ENCODE measurements around the gene WRNIP1. TPM values are rescaled to one million over a fixed set of nuclear protein-coding genes. Genes with fewer than 3 reads are reported as not detected.

WRNIP1 gene
- total and polyA plus RNA-seq, 2 of the 4 experiments (the other 2 are of a cell fraction): 43.7 to 47.1 TPM

DNA sequence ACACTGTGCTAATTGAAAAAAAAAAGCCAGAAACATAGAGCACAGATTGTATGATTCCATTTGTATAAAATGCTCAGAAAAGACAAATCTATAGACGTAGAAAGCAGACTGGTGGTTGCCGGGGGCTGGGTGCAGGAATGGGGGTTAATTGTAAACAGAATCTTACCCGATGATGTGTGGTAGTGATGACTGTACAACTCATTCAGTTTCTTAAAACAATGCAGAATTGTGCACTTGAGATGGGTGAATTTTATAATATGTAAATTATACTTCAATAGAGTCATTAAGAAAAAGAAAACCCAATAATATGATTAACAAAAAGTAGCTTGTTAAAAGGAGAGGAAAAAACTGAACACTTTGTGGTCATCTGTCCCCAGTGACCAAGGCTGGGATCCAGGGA, 10.8 kb upstream of the WRNIP1 start:
- H4K91ac ChIP-seq (ENCODE audit: insufficient read depth, low read depth, low read length): no peak overlapping the region
- no peak overlapping the region for H3K56ac ChIP-seq (ENCODE audit: extremely low read depth, insufficient read depth, low read length)
- TF ChIP-seq, protein P1, sequence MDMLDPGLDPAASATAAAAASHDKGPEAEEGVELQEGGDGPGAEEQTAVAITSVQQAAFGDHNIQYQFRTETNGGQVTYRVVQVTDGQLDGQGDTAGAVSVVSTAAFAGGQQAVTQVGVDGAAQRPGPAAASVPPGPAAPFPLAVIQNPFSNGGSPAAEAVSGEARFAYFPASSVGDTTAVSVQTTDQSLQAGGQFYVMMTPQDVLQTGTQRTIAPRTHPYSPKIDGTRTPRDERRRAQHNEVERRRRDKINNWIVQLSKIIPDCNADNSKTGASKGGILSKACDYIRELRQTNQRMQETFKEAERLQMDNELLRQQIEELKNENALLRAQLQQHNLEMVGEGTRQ (IDR thresholded peaks at IDR 0.05; ENCODE audit: low read depth, low read length): no peak
- TF ChIP-seq FOS (IDR thresholded peaks at IDR 0.05; ENCODE audit: low read depth, low read length) (no peak), BHLHE40 (IDR thresholded peaks at IDR 0.05; ENCODE audit: low read depth, low read length) (no peak), SMC3 (IDR thresholded peaks at IDR 0.05; ENCODE audit: low read depth, low read length) (no peak), RAD21 (IDR thresholded peaks at IDR 0.05; ENCODE audit: low read length) (no peak), MAZ (IDR thresholded peaks at IDR 0.05; ENCODE audit: borderline replicate concordance, low read depth, low read length) (no peak), RCOR1 (IDR thresholded peaks at IDR 0.05; ENCODE audit: insufficient replicate concordance, low read length) (no peak), NFE2L2 (IDR thresholded peaks at IDR 0.05; ENCODE audit: low read depth, low read length) (no peak), CHD1 (IDR thresholded peaks at IDR 0.05; ENCODE audit: low read depth, low read length) (no peak), MAFK (IDR thresholded peaks at IDR 0.05; ENCODE audit: low read depth, low read length) (no peak), MXI1 (IDR thresholded peaks at IDR 0.05; ENCODE audit: borderline replicate concordance, low read depth, low read length) (no peak), CEBPB (IDR thresholded peaks at IDR 0.05; ENCODE audit: low read depth, low read length) (no peak), POLR2A (IDR thresholded peaks at IDR 0.05; ENCODE audit: low read depth, low read length) (no peak), RFX5 (IDR thresholded peaks at IDR 0.05; ENCODE audit: low read depth, low read length) (no peak)
- TF ChIP-seq, protein P2, sequence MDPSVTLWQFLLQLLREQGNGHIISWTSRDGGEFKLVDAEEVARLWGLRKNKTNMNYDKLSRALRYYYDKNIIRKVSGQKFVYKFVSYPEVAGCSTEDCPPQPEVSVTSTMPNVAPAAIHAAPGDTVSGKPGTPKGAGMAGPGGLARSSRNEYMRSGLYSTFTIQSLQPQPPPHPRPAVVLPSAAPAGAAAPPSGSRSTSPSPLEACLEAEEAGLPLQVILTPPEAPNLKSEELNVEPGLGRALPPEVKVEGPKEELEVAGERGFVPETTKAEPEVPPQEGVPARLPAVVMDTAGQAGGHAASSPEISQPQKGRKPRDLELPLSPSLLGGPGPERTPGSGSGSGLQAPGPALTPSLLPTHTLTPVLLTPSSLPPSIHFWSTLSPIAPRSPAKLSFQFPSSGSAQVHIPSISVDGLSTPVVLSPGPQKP (IDR thresholded peaks at IDR 0.05; ENCODE audit: borderline replicate concordance, low read depth, low read length): no peak
- TF ChIP-seq, protein P3, sequence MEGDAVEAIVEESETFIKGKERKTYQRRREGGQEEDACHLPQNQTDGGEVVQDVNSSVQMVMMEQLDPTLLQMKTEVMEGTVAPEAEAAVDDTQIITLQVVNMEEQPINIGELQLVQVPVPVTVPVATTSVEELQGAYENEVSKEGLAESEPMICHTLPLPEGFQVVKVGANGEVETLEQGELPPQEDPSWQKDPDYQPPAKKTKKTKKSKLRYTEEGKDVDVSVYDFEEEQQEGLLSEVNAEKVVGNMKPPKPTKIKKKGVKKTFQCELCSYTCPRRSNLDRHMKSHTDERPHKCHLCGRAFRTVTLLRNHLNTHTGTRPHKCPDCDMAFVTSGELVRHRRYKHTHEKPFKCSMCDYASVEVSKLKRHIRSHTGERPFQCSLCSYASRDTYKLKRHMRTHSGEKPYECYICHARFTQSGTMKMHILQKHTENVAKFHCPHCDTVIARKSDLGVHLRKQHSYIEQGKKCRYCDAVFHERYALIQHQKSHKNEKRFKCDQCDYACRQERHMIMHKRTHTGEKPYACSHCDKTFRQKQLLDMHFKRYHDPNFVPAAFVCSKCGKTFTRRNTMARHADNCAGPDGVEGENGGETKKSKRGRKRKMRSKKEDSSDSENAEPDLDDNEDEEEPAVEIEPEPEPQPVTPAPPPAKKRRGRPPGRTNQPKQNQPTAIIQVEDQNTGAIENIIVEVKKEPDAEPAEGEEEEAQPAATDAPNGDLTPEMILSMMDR (conservative IDR thresholded peaks at IDR 0.05; ENCODE audit: low read depth, low read length): no peak
- no peak overlapping the region for H2AK9ac ChIP-seq (replicated peaks; ENCODE audit: low read depth, low read length, poor library complexity)
- WGBS, 2 experiments (ENCODE audit: extremely low coverage in 2 of 2, insufficient read length in 1 of 2): no CpG with 5 or more reads among the region's 3 CpGs
- no peaks in the 10 kb centered on the region; a peak in 1 of 4 replicates for H3K79me1 ChIP-seq (ENCODE audit: low read depth in 1 of 2, low read length in 2 of 2)
- H3K23ac ChIP-seq (ENCODE audit: low read depth, low read length): no peak overlapping the region
- intact Hi-C loops (cut with micrococcal nuclease) (no loop called here), dilution Hi-C loops (cut with HindIII; ENCODE audit: low sequenced_read_pairs, unreplicated experiment) (no loop called here), in situ Hi-C loops (cut with MboI; ENCODE audit: low sequenced_read_pairs) (loop anchor here (10.0 kb wide), 1 partner anchor 1160 kb away; no protein-coding TSS in a partner anchor)
- H3K4me2 ChIP-seq (ENCODE audit: low read depth, low read length): peak overlapping the region; percentile 32; the same call in 1 of the 2 replicates
- no peak overlapping the region; the same call in 1 of the 2 replicates for H3K14ac ChIP-seq (replicated peaks; ENCODE audit: low read depth, low read length)
- H3K36me3 ChIP-seq (ENCODE audit: control insufficient read depth, insufficient read depth, low read length): no peaks in the 10 kb centered on the region
- H3K27ac ChIP-seq (ENCODE audit: insufficient read depth, low read length): no peak overlapping the region
- H3K4me1 ChIP-seq (ENCODE audit: control insufficient read depth, insufficient read depth, low read length): peaks cover 7% of the 10 kb centered on the region
- peak overlapping the region; percentile 23; the same call in 1 of the 2 replicates for H3K18ac ChIP-seq (ENCODE audit: low read depth, low read length)
- H2AFZ ChIP-seq (replicated peaks; ENCODE audit: low read length, poor library complexity): no peak overlapping the region
- POLR2A ChIA-PET (ENCODE audit: unreplicated experiment): no interaction called here
- no peak overlapping the region for H4K8ac ChIP-seq (ENCODE audit: low read depth in 2 of 2, low read length in 2 of 2)
- no peaks in the 10 kb centered on the region; the same call in 1 of the 2 replicates for H4K20me1 ChIP-seq (ENCODE audit: insufficient read depth, low read length)
- BruUV-seq (replicated peaks): no TSS peak
- peak; percentile 65 for DNase-seq
- no peak overlapping the region for H2BK5ac ChIP-seq (ENCODE audit: low read depth, low read length, poor library complexity, severe bottlenecking)
- H2BK20ac ChIP-seq (ENCODE audit: low read depth, low read length): no peak overlapping the region
- H4K5ac ChIP-seq (ENCODE audit: low read depth, low read length): no peak overlapping the region
- no peak overlapping the region for H2AK5ac ChIP-seq (ENCODE audit: low read depth, low read length)
- no peak overlapping the region; the same call in 1 of the 2 replicates for H2BK120ac ChIP-seq (ENCODE audit: low read depth, low read length)
- H3K4ac ChIP-seq (ENCODE audit: low read depth, low read length): no peak overlapping the region
- H3K9me1 ChIP-seq (ENCODE audit: insufficient read depth, low read length): no peaks in the 10 kb centered on the region; the same call in 1 of the 2 replicates
- no peak overlapping the region; the same call in 2 of the 3 replicates for H2BK15ac ChIP-seq (ENCODE audit: low read depth, low read length)
- no peaks in the 10 kb centered on the region for H3K9me3 ChIP-seq (ENCODE audit: control insufficient read depth, insufficient read depth, low read length)
- H3K4me3 ChIP-seq (ENCODE audit: insufficient read depth, low read depth, low read length): no peak overlapping the region
- H3K9ac ChIP-seq (ENCODE audit: low read depth, low read length): no peak overlapping the region
- ATAC-seq (ENCODE audit: low read depth): peak; percentile 43; the same call in 1 of the 2 replicates
- no peaks in the 10 kb centered on the region for H3K27me3 ChIP-seq (ENCODE audit: control insufficient read depth, insufficient read depth, low read length)
- CTCF ChIA-PET: no interaction called here

Data from IMR-90 (cell line).